Measurements from ENCODE around the gene MID1. TPM values are rescaled to one million over a fixed set of nuclear protein-coding genes. Genes with fewer than 3 reads are reported as not detected.

MID1 gene
- total RNA-seq: 3.6 and 7.6 TPM in 2 replicates

DNA sequence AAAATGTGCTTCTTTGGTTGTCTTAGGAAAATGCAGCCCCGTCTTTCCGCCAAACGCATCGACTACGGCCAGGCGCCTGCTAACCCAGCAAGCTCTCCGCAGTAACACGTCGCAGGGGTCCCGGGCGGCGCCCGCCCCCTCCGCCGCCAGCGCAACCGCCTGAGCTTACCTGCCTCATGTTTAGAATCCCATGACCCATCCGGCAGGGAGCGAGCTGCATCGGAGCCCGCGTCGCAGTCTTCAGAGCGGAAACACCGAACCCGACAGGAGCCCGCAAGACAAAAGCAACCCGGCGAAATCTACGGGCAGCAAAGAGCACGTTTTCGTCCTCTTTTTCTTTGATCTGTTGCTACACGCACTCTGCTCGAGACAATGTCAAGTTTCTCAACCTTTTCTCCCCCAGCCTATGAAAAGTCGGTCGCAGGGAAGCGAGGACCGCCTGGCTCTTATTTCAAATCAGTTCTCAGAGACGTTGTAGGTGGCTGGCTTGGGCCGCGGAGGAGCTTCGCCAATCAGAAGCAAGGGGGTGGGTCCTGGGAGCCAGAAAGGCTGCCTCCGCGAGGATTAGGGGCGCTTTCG lies at the start of gene MID1:
Gene MID1, minus strand, starts transcription at position 465 of the 579 bp plus-strand sequence. CDS start 53,038 bp downstream, outside the sequence.

All from hair follicular keratinocyte (primary cell).